K562 (cell line): ENCODE data around the gene SPTLC2. TPM values are rescaled to one million over a fixed set of nuclear protein-coding genes. Genes with fewer than 3 reads are reported as not detected.
A peak's percentile ranks its signal among the peaks of the same experiment; 100 is the strongest.

Source experiments
- BRF1 ChIP-seq: IDR thresholded peaks from 3 replicates; pipeline ENCODE4 v1.6.1; 2011; ENCODE audit warnings: borderline replicate concordance, mild to moderate bottlenecking; ENCODE audit not compliant: insufficient read length; ENCODE audit errors: extremely low read depth
- CHCHD3 ChIP-seq: fragments of 250-450 bp; sonication (Bioruptor Pico); IDR thresholded peaks from 2 replicates; pipeline ENCODE4 v2.1.2; 2022; ENCODE audit warnings: mild to moderate bottlenecking
- ETS2 ChIP-seq: IDR thresholded peaks from 2 replicates; pipeline ENCODE4 v1.6.1; 2016; ENCODE audit warnings: borderline replicate concordance, missing genetic modification characterization, mild to moderate bottlenecking, moderate library complexity, missing compliant biosample characterization; ENCODE audit not compliant: poor library complexity, severe bottlenecking
- KDM1A ChIP-seq, 2 experiments: fragments of 450-650 bp; IDR thresholded peaks; 2 replicates each; pipeline ENCODE4 v1.6.1; 2016; ENCODE audit warnings: mild to moderate bottlenecking in 2 of 2
- MAZ ChIP-seq, 2 experiments: fragments of 450-650 bp in 1 of 2; sonication (generic) in 1 of 2; formaldehyde crosslinking; IDR thresholded peaks in 1 of 2; conservative IDR thresholded peaks in 1 of 2; 2 replicates each; pipeline versions ENCODE4 v1.4.0 to v1.5.0; 2020; ENCODE audit warnings: mild to moderate bottlenecking in 1 of 2, missing genetic modification reagents in 1 of 2
- MEIS2 ChIP-seq: fragments of 450-650 bp; IDR thresholded peaks from 2 replicates; pipeline ENCODE4 v1.6.1; 2014; ENCODE audit warnings: mild to moderate bottlenecking; ENCODE audit not compliant: partially characterized antibody
- POLR2A ChIP-seq: fragments of 450-650 bp; conservative IDR thresholded peaks from 2 replicates; pipeline ENCODE4 v1.6.1; 2016
- PTRF ChIP-seq: fragments of 450-650 bp; IDR thresholded peaks from 2 replicates; pipeline ENCODE4 v1.6.1; 2016; ENCODE audit warnings: mild to moderate bottlenecking, missing genetic modification characterization, missing compliant biosample characterization
- SMAD1 ChIP-seq: fragments of 150-350 bp; IDR thresholded peaks from 2 replicates; pipeline ENCODE4 v1.6.1; 2014; ENCODE audit warnings: low read length, low read depth; ENCODE audit not compliant: partially characterized antibody
- SNIP1 ChIP-seq: fragments of 450-650 bp; IDR thresholded peaks from 2 replicates; pipeline ENCODE4 v1.7.1; 2017; ENCODE audit warnings: low read depth, mild to moderate bottlenecking
- STAT5A ChIP-seq: IDR thresholded peaks from 2 replicates; pipeline ENCODE4 v1.6.1; 2012; ENCODE audit warnings: low read length, inconsistent platforms, borderline replicate concordance
- ZNF717 ChIP-seq: fragments of 250-450 bp; sonication (Bioruptor Pico); IDR thresholded peaks from 2 replicates; pipeline ENCODE4 v1.5.0; 2021
- ZNF830 ChIP-seq: fragments of 250-450 bp; sonication (Bioruptor Pico); IDR thresholded peaks from 2 replicates; pipeline ENCODE4 v1.5.0; 2021; ENCODE audit warnings: mild to moderate bottlenecking
- polyA plus RNA-seq, 8 experiments: library from polyadenylated mRNA; depleted of rRNA in 4 of 8; stranded (reverse) in 5 of 8; unstranded in 3 of 8; fragments of >200 nt; fragmentation: Nextera tagmentation in 2 of 8; fragmentation: Illumina TruSeq in 1 of 8; extraction: Ambion mirVana in 2 of 8; extraction: Trizol in 1 of 8; gene quantifications; 2 replicates each; pipeline versions ENCODE4 v1.2.1 to v1.2.3, GENCODE V29; 2011 to 2014; ENCODE audit warnings: inconsistent platforms in 1 of 8, missing spikeins in 1 of 8
- total RNA-seq, 7 experiments: library from RNA; depleted of rRNA in 6 of 7; stranded (reverse); fragments of >200 nt in 6 of 7; fragmentation: Illumina TruSeq in 2 of 7; extraction: Trizol in 2 of 7; gene quantifications; 2 replicates each; pipeline versions ENCODE4 v1.2.1 to v1.2.3, GENCODE V29; 2011 to 2021; ENCODE audit warnings: low replicate concordance in 1 of 7
- TF ChIP-seq, protein P1 (sequence below): fragments of 250-450 bp; sonication (Bioruptor Pico); IDR thresholded peaks from 2 replicates; pipeline ENCODE4 v1.5.0; 2021
- TF ChIP-seq, protein P2 (sequence below): fragments of 450-650 bp; formaldehyde crosslinking; IDR thresholded peaks from 2 replicates; pipeline ENCODE4 v1.4.0; 2020; ENCODE audit warnings: mild to moderate bottlenecking, moderate library complexity
- TF ChIP-seq, protein P3 (sequence below), 2 experiments: fragments of 150-350 bp in 1 of 2; IDR thresholded peaks; 2 replicates each; pipeline ENCODE4 v1.6.1; 2012 to 2016; ENCODE audit warnings: low read depth in 2 of 2, low read length in 2 of 2, mild to moderate bottlenecking in 1 of 2, moderate library complexity in 1 of 2
- TF ChIP-seq, protein P4 (sequence below), 3 experiments: fragments of 200-800 bp in 1 of 3; sonication (Bioruptor generic) in 1 of 3; sonication (generic) in 1 of 3; formaldehyde crosslinking in 1 of 3; IDR thresholded peaks; 2 replicates each; pipeline versions ENCODE4 v1.6.1 to v1.8.0; 2016 to 2022; ENCODE audit warnings: mild to moderate bottlenecking in 2 of 3, missing compliant biosample characterization in 2 of 3, missing genetic modification characterization in 2 of 3, missing genetic modification reagents in 1 of 3
- TF ChIP-seq, protein P5 (sequence below): fragments of 450-650 bp; IDR thresholded peaks from 2 replicates; pipeline ENCODE4 v1.6.1; 2016; ENCODE audit warnings: mild to moderate bottlenecking

Gene SPTLC2
- total and polyA plus RNA-seq, 9 of the 15 experiments (the other 6 are each of a cell fraction or from before 2014, with no cell fraction given): 4.5 to 30.4 (median 14.0) TPM

DNA sequence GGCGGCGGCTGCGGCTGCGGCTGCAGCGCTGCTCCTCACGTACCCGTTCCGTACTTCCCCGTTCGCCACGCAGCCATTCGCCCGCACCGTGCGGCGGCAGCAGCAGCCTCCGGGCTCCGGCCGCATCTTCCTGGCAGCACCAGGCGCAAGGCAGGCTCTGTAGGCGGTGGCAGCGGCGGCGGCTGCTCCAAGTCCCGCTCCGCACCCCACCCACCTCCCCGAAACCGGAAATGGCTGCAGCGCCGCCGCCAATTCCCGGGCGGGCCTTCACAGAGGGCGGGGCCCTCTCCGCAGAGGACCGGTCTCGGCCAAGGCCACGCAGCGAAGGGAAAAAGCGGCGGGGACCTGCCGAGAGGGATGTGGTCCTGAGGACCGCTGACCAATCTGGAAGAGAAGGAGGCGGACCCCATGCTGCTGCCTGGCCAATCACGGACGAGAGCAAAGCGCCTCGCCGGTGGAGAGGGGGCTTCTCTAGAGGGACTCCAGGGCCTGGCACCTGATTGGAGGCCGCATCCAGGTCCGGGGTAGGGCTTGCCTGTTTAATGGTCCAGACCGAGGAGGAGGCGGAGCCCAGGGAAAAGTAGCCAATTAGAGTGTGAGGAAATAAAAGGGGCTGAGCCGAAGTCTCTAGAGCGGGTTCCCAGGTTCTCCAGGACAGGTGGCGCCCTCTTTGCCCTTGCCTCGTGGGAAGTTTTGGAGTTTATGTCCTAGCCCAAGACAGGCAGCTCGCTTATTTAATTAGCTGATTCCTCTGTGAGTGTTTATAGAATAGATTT, at the start of gene SPTLC2 (continued):
- TF ChIP-seq STAT5A (no peak), SNIP1 (no peak), ETS2 (tag) (no peak), CHCHD3 (CRISPR knock-in tag) (no peak), MEIS2 (no peak), SMAD1 (no peak), KDM1A (IDR thresholded peaks at IDR 0.05) (no peak), PTRF (tag) (no peak), BRF1 (no peak), POLR2A (peak; percentile 70), ZNF830 (CRISPR knock-in tag) (no peak), ZNF717 (CRISPR knock-in tag) (no peak), MAZ (CRISPR knock-in tag; conservative IDR thresholded peaks at IDR 0.05 in 1 of 2, IDR thresholded peaks at IDR 0.05 in 1 of 2) (peak; percentile 83 to 97)
- TF ChIP-seq, protein P1, sequence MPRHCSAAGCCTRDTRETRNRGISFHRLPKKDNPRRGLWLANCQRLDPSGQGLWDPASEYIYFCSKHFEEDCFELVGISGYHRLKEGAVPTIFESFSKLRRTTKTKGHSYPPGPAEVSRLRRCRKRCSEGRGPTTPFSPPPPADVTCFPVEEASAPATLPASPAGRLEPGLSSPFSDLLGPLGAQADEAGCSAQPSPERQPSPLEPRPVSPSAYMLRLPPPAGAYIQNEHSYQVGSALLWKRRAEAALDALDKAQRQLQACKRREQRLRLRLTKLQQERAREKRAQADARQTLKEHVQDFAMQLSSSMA (CRISPR knock-in tag): no peak
- TF ChIP-seq, protein P2, sequence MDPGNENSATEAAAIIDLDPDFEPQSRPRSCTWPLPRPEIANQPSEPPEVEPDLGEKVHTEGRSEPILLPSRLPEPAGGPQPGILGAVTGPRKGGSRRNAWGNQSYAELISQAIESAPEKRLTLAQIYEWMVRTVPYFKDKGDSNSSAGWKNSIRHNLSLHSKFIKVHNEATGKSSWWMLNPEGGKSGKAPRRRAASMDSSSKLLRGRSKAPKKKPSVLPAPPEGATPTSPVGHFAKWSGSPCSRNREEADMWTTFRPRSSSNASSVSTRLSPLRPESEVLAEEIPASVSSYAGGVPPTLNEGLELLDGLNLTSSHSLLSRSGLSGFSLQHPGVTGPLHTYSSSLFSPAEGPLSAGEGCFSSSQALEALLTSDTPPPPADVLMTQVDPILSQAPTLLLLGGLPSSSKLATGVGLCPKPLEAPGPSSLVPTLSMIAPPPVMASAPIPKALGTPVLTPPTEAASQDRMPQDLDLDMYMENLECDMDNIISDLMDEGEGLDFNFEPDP (CRISPR knock-in tag): no peak
- TF ChIP-seq, protein P3, sequence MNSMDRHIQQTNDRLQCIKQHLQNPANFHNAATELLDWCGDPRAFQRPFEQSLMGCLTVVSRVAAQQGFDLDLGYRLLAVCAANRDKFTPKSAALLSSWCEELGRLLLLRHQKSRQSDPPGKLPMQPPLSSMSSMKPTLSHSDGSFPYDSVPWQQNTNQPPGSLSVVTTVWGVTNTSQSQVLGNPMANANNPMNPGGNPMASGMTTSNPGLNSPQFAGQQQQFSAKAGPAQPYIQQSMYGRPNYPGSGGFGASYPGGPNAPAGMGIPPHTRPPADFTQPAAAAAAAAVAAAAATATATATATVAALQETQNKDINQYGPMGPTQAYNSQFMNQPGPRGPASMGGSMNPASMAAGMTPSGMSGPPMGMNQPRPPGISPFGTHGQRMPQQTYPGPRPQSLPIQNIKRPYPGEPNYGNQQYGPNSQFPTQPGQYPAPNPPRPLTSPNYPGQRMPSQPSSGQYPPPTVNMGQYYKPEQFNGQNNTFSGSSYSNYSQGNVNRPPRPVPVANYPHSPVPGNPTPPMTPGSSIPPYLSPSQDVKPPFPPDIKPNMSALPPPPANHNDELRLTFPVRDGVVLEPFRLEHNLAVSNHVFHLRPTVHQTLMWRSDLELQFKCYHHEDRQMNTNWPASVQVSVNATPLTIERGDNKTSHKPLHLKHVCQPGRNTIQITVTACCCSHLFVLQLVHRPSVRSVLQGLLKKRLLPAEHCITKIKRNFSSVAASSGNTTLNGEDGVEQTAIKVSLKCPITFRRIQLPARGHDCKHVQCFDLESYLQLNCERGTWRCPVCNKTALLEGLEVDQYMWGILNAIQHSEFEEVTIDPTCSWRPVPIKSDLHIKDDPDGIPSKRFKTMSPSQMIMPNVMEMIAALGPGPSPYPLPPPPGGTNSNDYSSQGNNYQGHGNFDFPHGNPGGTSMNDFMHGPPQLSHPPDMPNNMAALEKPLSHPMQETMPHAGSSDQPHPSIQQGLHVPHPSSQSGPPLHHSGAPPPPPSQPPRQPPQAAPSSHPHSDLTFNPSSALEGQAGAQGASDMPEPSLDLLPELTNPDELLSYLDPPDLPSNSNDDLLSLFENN (IDR thresholded peaks at IDR 0.05; ENCODE audit: low read depth in 2 of 2, low read length in 2 of 2): no peak
- TF ChIP-seq, protein P4, sequence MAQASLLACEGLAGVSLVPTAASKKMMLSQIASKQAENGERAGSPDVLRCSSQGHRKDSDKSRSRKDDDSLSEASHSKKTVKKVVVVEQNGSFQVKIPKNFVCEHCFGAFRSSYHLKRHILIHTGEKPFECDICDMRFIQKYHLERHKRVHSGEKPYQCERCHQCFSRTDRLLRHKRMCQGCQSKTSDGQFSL (CRISPR knock-in tag; IDR thresholded peaks at IDR 0.05): no peak
- TF ChIP-seq, protein P4 (tag; IDR thresholded peaks at IDR 0.05): no peak
- TF ChIP-seq, protein P5, sequence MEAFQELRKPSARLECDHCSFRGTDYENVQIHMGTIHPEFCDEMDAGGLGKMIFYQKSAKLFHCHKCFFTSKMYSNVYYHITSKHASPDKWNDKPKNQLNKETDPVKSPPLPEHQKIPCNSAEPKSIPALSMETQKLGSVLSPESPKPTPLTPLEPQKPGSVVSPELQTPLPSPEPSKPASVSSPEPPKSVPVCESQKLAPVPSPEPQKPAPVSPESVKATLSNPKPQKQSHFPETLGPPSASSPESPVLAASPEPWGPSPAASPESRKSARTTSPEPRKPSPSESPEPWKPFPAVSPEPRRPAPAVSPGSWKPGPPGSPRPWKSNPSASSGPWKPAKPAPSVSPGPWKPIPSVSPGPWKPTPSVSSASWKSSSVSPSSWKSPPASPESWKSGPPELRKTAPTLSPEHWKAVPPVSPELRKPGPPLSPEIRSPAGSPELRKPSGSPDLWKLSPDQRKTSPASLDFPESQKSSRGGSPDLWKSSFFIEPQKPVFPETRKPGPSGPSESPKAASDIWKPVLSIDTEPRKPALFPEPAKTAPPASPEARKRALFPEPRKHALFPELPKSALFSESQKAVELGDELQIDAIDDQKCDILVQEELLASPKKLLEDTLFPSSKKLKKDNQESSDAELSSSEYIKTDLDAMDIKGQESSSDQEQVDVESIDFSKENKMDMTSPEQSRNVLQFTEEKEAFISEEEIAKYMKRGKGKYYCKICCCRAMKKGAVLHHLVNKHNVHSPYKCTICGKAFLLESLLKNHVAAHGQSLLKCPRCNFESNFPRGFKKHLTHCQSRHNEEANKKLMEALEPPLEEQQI: no peak
